ENCODE results near the gene HOXB4. TPM values are rescaled to one million over a fixed set of nuclear protein-coding genes. Genes with fewer than 3 reads are reported as not detected.

Gene HOXB4
- total and polyA plus RNA-seq, 2 of the 4 experiments (the other 2 are of a cell fraction), result 2.0 to 8.5 TPM

- Histone ChIP-seq H3K9me1 (ENCODE audit: insufficient read depth, low read length) (0 out of 2 replicates have a peak, but pooled peaks cover 3% of the 10 kb centered on the region), H4K5ac (ENCODE audit: low read depth, low read length) (no peak within 1 kb of the TSS), H2AK5ac (ENCODE audit: low read depth, low read length) (no peak within 1 kb of the TSS), H3K27ac (ENCODE audit: insufficient read depth, low read length) (no peak within 1 kb of the TSS), H3K27me3 (ENCODE audit: control insufficient read depth, insufficient read depth, low read length) (no peaks in the 10 kb centered on the region), H3K9ac (ENCODE audit: low read depth, low read length) (no peak within 1 kb of the TSS), H3K4me2 (ENCODE audit: low read depth, low read length) (no peak within 1 kb of the TSS), H3K18ac (ENCODE audit: low read depth, low read length) (no peak within 1 kb of the TSS), H3K79me1 (ENCODE audit: low read depth in 1 of 2, low read length in 2 of 2) (peaks cover 13 to 46% of the 10 kb centered on the region in 2 experiments; a peak in 3 of 4 replicates), H4K8ac (ENCODE audit: low read depth in 2 of 2, low read length in 2 of 2) (no peak within 1 kb of the TSS), H3K36me3 (ENCODE audit: control insufficient read depth, insufficient read depth, low read length) (peaks cover 7% of the 10 kb centered on the region), H2AK9ac (replicated peaks; ENCODE audit: low read depth, low read length, poor library complexity) (no peak within 1 kb of the TSS), H3K14ac (replicated peaks; ENCODE audit: low read depth, low read length) (no peak within 1 kb of the TSS), H2BK5ac (ENCODE audit: low read depth, low read length, poor library complexity, severe bottlenecking) (no peak within 1 kb of the TSS), H2BK15ac (ENCODE audit: low read depth, low read length) (no peak within 1 kb of the TSS), H3K9me3 (ENCODE audit: control insufficient read depth, insufficient read depth, low read length) (no peaks in the 10 kb centered on the region), H4K20me1 (ENCODE audit: insufficient read depth, low read length) (peaks cover 7% of the 10 kb centered on the region; the same call in 1 of the 2 replicates), H3K4me1 (ENCODE audit: control insufficient read depth, insufficient read depth, low read length) (peaks cover 11% of the 10 kb centered on the region), H2BK120ac (ENCODE audit: low read depth, low read length) (no peak within 1 kb of the TSS), H4K91ac (ENCODE audit: insufficient read depth, low read depth, low read length) (no peak within 1 kb of the TSS), H3K23ac (ENCODE audit: low read depth, low read length) (no peak within 1 kb of the TSS), H3K4ac (ENCODE audit: low read depth, low read length) (no peak within 1 kb of the TSS), H2BK20ac (ENCODE audit: low read depth, low read length) (no peak within 1 kb of the TSS), H3K4me3 (ENCODE audit: insufficient read depth, low read depth, low read length) (no peak within 1 kb of the TSS), H2AFZ (replicated peaks; ENCODE audit: low read length, poor library complexity) (no peak within 1 kb of the TSS), H3K56ac (ENCODE audit: extremely low read depth, insufficient read depth, low read length) (no peak within 1 kb of the TSS)
- TF ChIP-seq CEBPB (IDR thresholded peaks at IDR 0.05; ENCODE audit: low read depth, low read length) (no peak), NFE2L2 (IDR thresholded peaks at IDR 0.05; ENCODE audit: low read depth, low read length) (no peak), MXI1 (IDR thresholded peaks at IDR 0.05; ENCODE audit: borderline replicate concordance, low read depth, low read length) (no peak), MAZ (IDR thresholded peaks at IDR 0.05; ENCODE audit: borderline replicate concordance, low read depth, low read length) (no peak), RCOR1 (IDR thresholded peaks at IDR 0.05; ENCODE audit: insufficient replicate concordance, low read length) (no peak), USF2 (IDR thresholded peaks at IDR 0.05; ENCODE audit: low read depth, low read length) (peak; percentile 59)
- TF ChIP-seq, protein P1, sequence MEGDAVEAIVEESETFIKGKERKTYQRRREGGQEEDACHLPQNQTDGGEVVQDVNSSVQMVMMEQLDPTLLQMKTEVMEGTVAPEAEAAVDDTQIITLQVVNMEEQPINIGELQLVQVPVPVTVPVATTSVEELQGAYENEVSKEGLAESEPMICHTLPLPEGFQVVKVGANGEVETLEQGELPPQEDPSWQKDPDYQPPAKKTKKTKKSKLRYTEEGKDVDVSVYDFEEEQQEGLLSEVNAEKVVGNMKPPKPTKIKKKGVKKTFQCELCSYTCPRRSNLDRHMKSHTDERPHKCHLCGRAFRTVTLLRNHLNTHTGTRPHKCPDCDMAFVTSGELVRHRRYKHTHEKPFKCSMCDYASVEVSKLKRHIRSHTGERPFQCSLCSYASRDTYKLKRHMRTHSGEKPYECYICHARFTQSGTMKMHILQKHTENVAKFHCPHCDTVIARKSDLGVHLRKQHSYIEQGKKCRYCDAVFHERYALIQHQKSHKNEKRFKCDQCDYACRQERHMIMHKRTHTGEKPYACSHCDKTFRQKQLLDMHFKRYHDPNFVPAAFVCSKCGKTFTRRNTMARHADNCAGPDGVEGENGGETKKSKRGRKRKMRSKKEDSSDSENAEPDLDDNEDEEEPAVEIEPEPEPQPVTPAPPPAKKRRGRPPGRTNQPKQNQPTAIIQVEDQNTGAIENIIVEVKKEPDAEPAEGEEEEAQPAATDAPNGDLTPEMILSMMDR (conservative IDR thresholded peaks at IDR 0.05; ENCODE audit: low read depth, low read length), result no peak
- DNase-seq, result no peak
- dilution Hi-C loops (cut with HindIII; ENCODE audit: low sequenced_read_pairs, unreplicated experiment), result no loop called here
- no TSS peak for BruUV-seq (replicated peaks)
- intact Hi-C loops (cut with micrococcal nuclease), result no loop called here
- in situ Hi-C loops (cut with MboI; ENCODE audit: low sequenced_read_pairs), result no loop called here
- POLR2A ChIA-PET (ENCODE audit: unreplicated experiment), result no interaction called here
- 96% methylated on average over 4 of the region's 16 CpGs; no CpG with 5 or more reads in 1 of the 2 experiments for WGBS, 2 experiments (ENCODE audit: extremely low coverage in 2 of 2, insufficient read length in 1 of 2)
- CTCF ChIA-PET, result no interaction called here
- ATAC-seq (ENCODE audit: low read depth), result no peak
These were observed 26.7 kb upstream of the HOXB4 start, which contains the start of gene HOXB6 for GRCh38 chr17:48604770-48605329. HOXB6 (minus strand) TSS chr17:48604986; CDS start chr17:48598150, 6,836 bp downstream.
